HG02840 (cell line): Measurements from ENCODE around the gene SNF8.
A peak's percentile ranks its signal among the peaks of the same experiment; 100 is the strongest.
"Not testable (repeated sequence)": the region's sequence is repeated elsewhere in the genome, so short reads cannot be mapped to it uniquely, and the experiment has no call there.

Experiments used
- ATAC-seq: cut with Tn5 transposase; IDR thresholded peaks from one replicate; pipeline ENCODE4 v1.9.1; 2021; ENCODE audit warnings: mild to moderate bottlenecking, moderate library complexity, moderate number of reproducible peaks; ENCODE audit not compliant: unreplicated experiment, low FRiP score

Gene SNF8

GRCh38 chr17:48944515-48945260 is at the start of gene SNF8:
TSS of gene SNF8 (minus strand) at chr17:48944842. CDS start at chr17:48944734, 108 bp downstream.
- ATAC-seq, result peak; percentile 86

DNA sequence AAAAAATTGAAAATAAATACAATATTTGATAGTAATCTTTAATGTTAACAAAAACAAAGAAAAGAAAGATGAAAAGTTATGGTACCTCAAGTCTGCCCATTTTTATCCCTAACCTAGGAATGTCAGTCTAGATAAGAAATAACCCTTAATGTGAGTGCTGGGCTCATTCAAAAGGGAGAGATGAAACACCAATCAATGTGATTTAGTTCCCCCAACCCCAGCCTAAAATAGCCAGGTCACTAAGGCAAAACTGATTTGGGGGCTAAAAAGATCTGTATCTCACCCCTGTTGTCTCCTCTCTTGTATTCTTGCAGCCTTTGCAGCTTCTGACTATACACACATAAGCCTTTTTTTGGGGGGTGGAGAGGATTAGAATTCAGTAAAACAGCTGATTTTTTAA is 49.3 kb upstream of the SNF8 start:
- no peak for ATAC-seq

DNA sequence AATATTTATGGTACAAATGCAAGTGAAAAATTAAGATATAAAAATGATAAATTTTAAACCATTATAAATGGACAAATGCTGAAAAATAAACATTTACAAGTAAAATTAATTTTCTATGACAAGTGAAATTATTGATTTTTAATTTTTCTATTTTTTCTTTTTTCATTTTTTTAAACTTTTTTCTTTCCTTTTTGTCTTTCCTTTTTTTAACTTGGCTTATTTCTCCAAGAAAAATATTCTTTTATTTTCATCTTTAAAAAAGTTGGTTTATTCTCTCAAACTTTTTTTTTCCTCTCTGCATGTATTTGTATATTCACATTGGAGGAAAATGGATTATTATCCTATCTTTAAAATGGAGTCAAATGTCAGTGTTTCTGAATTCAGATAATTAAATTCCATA is 48.7 kb upstream of the SNF8 start:
- ATAC-seq, result no peak

DNA sequence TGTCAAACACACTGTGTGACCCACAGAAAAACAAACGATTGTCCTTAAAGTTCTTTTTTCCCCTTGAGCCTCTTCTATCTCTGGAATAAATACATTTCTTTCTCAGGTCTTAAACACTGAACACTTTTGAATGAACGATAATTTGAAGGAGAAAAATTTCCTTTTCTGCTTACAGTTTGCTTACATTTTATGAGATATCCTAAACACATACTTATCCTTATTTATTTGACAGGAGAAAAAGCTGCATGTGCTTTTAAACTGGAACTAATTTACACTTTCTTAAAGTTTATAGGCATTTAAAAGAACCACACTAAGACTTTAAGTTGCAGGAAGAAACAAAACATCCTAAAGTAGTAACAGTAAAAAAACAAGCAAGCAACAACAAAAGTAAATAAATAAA is 47.8 kb upstream of the SNF8 start:
- ATAC-seq, result no peak

- no peak for ATAC-seq
Measured at GRCh38 chr17:48990882-48991357, 46.3 kb upstream of the SNF8 start.

GRCh38 chr17:48989100-48989499 is 44.5 kb upstream of the SNF8 start:
- ATAC-seq, result no peak

- ATAC-seq, result no peak
Measured at GRCh38 chr17:48985436-48986245, 41.0 kb upstream of the SNF8 start.

- ATAC-seq, result no peak
Measured at GRCh38 chr17:48981927-48982539, 37.4 kb upstream of the SNF8 start.

DNA sequence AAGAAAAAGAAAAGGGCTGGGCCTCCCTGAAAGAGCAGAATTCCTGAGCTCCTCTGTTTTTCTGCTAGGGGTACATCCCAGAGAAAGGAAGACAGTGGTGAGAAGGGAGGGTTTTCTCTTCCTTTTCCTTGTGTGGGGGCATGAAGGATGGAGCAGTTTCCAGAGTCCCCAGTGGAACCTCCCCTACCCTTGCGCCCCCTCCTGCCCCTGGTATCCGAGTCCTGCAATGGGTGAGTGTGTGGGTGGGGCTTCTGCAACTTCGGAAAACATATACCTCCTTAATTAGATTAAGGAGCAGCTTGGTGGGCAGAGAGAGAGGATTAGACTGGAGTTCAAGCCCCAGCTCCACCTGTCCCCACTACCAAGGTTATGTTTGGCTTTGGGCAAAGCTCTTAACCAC is 29.2 kb upstream of the SNF8 start:
- no peak for ATAC-seq

GRCh38 chr17:48972749-48973097 is 28.1 kb upstream of the SNF8 start:
- no peak for ATAC-seq

DNA sequence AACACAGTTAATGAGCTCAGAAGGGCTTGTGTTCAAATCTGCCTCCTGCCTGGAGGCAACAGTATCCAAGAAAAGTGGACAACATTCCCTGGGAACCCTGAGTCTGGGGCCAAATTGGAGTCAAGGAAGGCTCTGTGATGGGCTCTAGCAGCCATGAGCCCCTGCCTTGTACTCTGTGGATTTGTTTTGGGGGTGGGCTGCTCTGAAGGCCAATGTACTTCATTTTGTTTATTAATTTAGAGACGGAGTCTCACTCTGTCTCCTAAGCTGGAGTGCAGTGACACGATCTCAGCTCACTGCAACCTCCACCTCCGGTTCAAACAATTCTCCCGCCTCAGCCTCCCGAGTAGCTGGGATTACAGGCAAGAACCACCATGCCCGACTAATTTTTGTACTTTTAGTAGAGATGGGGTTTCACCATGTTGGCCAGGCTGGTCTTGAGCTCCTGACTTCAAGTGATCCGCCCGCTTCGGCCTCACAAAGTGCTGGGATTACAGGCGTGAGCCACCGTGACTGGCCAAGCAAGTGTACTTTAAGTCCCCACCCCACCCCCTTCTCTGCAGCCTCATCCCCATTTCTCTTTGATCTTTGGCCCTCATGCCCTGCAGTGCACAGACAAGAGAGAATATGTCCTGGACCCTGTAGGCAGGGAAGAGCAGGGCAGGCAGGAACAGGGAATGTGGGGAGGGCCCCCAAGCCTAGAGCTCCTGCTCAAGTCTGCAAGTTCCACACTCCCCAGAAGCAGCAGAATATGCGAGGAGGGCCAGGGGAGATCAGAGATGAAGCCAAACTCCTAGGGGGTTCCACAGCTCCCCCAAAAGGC is 26.4 kb upstream of the SNF8 start:
- no peak for ATAC-seq

DNA sequence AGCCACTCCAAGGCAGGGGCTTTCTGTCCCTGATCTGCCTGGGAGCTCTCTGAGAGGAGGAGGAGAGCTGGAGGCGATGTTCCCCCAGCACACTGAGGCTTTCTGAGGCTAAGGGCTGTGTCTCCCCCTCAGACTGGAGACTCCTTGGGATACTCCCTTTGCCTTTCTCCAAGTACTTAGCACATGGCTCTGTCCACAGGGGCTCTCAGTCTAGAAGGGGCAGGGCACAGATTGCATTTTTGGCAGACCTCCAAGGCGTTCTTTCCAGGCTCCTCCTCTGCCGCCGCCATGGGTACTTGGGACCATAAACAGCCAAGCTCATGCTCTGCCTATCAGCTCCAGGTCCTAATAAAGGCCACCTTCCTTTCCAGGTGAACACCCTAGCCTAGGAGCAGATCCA is 25.6 kb upstream of the SNF8 start:
- no peak for ATAC-seq

DNA sequence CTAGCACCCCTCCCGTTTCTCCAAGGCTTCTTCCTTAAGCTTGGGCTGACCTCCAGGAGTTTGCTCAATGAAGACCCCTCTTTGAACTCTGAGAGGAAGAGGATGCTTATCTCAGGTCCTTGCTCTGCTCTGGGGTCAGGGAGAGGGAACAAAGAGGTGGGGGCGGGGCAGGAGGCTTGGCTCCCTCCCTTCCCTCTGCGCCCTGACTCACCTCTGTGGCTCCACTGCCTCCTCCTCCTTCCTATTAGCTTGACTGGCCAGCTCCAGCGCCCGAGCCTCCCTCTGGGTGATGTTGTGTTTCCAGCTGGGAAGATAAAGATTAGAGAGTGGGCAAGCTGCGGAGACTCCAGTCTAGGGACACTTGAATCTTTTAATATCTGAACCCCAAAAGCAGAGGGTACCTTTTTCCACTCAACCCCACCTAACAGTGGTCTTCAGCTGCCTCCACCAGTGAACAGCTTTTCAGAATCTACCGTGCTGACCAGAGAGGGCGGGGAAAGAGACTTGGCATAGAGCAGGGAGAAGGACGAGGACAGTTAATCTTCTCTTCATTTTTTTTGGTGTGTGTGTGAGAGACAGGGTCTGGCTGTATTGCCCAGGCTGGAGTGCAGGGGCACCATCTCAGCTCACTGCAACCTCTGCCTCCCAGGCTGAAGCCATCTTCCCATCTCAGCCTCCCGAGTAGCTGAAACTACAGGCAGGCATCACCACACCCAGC is 17.0 kb upstream of the SNF8 start:
- no peak for ATAC-seq

- no peak for ATAC-seq
Measured at GRCh38 chr17:48960834-48961515, 16.3 kb upstream of the SNF8 start.

DNA sequence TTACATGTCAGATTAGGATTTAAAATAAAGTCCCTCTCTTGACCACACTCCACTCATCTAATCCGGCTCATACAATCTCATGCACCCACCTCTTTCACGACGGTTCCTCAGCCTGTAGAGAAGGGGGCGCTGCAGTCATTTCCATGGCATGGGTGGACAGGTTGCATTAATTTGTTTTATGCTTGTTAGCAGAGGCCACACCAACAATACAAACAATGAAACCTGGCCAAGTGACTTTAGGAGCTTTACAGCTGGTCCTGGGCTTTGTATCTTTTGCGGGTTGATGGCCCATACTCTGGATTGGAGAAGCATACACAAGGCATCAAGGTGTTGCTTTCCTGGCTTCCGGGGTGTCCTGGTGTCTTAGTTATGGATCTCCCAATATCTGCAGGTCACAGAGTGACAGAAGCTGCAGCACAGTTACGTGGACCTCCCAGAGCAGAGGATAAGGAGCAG is 9.7 kb upstream of the SNF8 start:
- no peak for ATAC-seq

- ATAC-seq, result no peak
Measured at GRCh38 chr17:48952904-48953303, 8.3 kb upstream of the SNF8 start.

DNA sequence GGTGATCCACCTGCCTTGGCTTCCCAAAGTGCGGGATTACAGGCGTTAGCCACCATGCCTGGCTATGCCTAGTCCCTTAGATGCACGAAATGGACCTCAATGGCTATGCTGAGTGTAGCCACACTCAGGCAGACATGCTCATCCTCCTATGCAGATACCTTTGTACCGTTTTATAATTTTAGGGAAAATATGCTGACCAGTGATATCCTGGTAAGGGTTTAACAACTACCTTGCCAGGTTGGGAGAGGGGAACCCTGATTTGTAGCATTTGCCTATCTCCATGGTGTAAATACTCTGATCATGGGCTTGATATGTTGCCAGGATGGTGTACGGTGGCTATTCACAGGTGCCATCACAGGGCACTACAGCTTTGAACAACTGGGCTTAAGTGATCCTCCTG is 6.9 kb upstream of the SNF8 start:
- no peak for ATAC-seq

DNA sequence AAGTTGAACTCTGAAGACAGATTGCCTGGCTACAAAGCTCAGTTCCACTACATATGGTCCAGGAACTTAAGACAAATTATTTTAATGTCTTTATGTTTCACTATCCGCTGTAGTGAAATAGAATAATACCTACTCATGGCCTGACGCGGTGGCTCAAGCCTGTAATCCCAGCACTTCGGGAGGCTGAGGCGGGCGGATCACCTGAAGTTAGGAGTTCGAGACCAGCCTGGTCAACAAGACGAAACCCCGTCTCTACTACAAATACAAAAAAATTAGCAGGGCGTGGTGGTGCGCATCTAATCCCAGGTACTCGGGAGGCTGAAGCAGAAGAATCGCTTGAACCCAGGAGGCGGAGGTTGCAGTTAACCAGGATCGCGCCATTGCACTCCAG is 614 bp upstream of the SNF8 start:
- ATAC-seq, result not testable (repeated sequence)

DNA sequence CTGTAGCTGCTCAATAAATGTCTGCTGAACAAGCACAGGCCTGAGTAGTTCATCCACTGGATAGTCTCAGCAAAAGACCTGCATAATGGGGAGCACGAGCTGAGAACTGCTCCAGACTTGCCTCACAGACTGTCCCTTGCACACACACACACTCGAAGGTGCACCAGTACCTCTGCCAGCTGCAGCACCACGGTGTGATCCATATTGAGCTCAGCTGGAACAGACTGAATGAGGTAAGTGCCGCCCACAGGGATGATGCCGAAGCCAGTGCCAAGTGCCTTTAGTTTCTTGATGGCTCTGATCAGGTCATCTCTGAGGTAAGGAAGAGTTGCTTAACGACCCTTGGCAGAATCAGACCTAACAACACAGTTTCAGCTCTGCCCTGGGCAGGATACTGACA is 11.6 kb downstream of the SNF8 start:
- ATAC-seq, result no peak
